ENCODE data around the gene NEK8. TPM values are rescaled to one million over a fixed set of nuclear protein-coding genes. Genes with fewer than 3 reads are reported as not detected.

NEK8 gene
- total RNA-seq, 1 experiment from 2014 or later = 13.8 TPM

GRCh38 chr17:28743243-28744103, 14.9 kb downstream of the NEK8 start, which contains the start of gene TRAF4:
Gene TRAF4 (plus strand): TSS chr17:28744011. CDS start chr17:28744113, 102 bp downstream.
- peak; percentile 95 for DNase-seq
- H3K79me2 ChIP-seq (ENCODE audit: low read length) = peaks cover 31% of the 10 kb centered on the region
- H3K4me2 ChIP-seq (ENCODE audit: low read depth, low read length, poor library complexity, severe bottlenecking) = peak within 1 kb of the TSS; percentile 93
- no peaks in the 10 kb centered on the region for H3K27me3 ChIP-seq (ENCODE audit: low read length)
- peak within 1 kb of the TSS; percentile 91 for H3K4me3 ChIP-seq (ENCODE audit: low read length)
- no peaks in the 10 kb centered on the region for H3K9me2 ChIP-seq (replicated peaks; ENCODE audit: insufficient read depth, low read length)
- peaks cover 61% of the 10 kb centered on the region for H3K4me1 ChIP-seq (ENCODE audit: low read length)
- H3K27ac ChIP-seq (ENCODE audit: low read length) = peak within 1 kb of the TSS; percentile 91
- H4K20me1 ChIP-seq (ENCODE audit: insufficient read depth, low read depth, low read length) = peaks cover 33% of the 10 kb centered on the region
- H3K9ac ChIP-seq (ENCODE audit: low read length) = peak within 1 kb of the TSS; percentile 96
- H2AFZ ChIP-seq (ENCODE audit: low read length) = peak within 1 kb of the TSS; percentile 85; the same call in 1 of the 2 replicates
- no peaks in the 10 kb centered on the region for H3K9me3 ChIP-seq (ENCODE audit: low read length)
- H3K36me3 ChIP-seq (ENCODE audit: insufficient read depth, low read length) = peaks cover 4% of the 10 kb centered on the region

DNA sequence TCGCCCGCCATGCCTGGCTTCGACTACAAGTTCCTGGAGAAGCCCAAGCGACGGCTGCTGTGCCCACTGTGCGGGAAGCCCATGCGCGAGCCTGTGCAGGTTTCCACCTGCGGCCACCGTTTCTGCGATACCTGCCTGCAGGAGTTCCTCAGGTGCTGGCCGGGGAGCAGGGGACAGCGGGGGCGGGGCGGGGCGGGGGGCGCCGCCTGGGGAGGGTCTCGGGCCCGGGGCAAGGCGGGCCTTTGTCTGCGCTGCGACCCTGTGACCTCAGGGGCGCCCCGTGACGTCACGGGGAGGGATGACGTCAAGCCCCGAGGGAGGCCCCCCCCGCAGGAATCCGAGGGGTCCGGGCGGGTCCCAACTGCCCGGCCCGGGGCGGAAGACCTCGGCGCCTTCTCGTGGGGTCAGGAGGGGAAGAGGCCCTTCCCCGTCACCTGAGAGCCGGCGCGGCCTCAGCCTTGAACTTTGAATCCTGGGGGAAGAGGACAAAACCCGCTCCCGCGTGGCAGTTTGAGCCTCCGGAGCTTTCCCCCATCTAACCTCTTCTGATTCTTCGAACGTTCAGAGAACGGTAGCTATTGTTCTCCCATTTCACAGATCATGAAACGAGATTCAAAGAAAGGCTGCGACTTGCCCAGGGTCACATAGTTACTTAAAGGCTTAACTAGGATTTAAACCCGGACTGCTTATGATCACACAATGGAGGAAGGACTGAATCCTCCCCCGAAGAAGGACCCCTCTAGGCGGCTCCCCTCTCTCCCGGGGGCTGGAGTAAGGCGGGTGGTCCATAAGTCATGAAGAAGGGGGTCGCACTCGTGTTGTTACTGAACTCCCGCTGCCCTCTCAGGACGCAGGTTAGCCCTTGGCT, 15.8 kb downstream of the NEK8 start:
- Histone ChIP-seq H3K27me3 (ENCODE audit: low read length) (no peaks in the 10 kb centered on the region), H3K4me3 (ENCODE audit: low read length) (peak overlapping the region; percentile 91), H4K20me1 (ENCODE audit: insufficient read depth, low read depth, low read length) (peaks cover 33% of the 10 kb centered on the region), H3K4me2 (ENCODE audit: low read depth, low read length, poor library complexity, severe bottlenecking) (peak overlapping the region; percentile 93), H3K9me2 (replicated peaks; ENCODE audit: insufficient read depth, low read length) (no peaks in the 10 kb centered on the region), H3K9ac (ENCODE audit: low read length) (peak overlapping the region; percentile 96), H3K9me3 (ENCODE audit: low read length) (no peaks in the 10 kb centered on the region), H3K4me1 (ENCODE audit: low read length) (peaks cover 53% of the 10 kb centered on the region), H3K27ac (ENCODE audit: low read length) (peak overlapping the region; percentile 79), H2AFZ (ENCODE audit: low read length) (no peak overlapping the region), H3K36me3 (ENCODE audit: insufficient read depth, low read length) (peaks cover 4% of the 10 kb centered on the region), H3K79me2 (ENCODE audit: low read length) (peaks cover 31% of the 10 kb centered on the region)
- peak; percentile 85 for DNase-seq

DNA sequence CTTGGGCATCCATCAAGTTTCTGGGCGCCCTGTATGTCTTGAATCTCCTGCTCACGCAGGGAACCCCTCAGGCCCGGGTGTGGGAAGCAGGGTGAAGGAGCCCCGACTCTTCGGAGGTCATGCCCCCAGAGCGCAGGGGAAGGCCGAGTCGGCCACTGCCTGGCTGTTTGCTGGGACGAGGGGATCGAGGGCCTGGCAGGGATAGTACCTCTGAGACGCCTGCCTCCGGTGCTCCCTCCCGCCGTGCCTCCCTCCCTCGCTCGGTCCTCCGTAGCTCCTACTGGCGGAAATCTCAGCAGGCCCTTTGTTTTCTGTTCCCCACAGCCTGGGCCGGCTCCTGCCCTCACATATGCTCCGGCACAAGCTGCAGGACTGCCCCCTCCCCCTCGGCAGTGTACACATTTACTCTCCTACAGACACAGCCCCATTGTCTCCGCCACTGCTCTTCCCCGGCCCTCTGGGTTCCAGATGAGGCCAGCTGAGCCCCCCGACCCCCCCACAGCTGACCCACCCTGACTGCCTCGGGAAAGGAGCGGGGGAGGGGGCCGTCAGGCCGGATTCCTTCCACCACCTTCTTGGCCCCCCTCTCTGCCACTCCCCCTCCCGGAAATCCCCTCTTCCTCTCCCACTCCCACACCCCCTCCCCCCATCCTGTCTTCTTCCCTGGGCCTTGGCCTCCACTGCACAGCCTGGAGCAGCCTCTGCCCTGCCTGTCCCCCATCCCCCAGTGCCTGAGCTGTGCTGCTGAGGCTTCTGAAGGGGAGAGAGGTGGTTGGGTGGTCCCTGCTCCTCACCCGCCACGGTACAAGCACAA, 16.6 kb downstream of the NEK8 start:
- H2AFZ ChIP-seq (ENCODE audit: low read length) = no peak overlapping the region
- H3K27ac ChIP-seq (ENCODE audit: low read length) = peak overlapping the region; percentile 79
- no peaks in the 10 kb centered on the region for H3K27me3 ChIP-seq (ENCODE audit: low read length)
- peak; percentile 78 for DNase-seq
- H3K4me2 ChIP-seq (ENCODE audit: low read depth, low read length, poor library complexity, severe bottlenecking) = peak overlapping the region; percentile 93
- H3K4me3 ChIP-seq (ENCODE audit: low read length) = peak overlapping the region; percentile 91
- H3K79me2 ChIP-seq (ENCODE audit: low read length) = peaks cover 31% of the 10 kb centered on the region
- H3K4me1 ChIP-seq (ENCODE audit: low read length) = peaks cover 53% of the 10 kb centered on the region
- H3K36me3 ChIP-seq (ENCODE audit: insufficient read depth, low read length) = peaks cover 4% of the 10 kb centered on the region
- peaks cover 33% of the 10 kb centered on the region for H4K20me1 ChIP-seq (ENCODE audit: insufficient read depth, low read depth, low read length)
- H3K9me2 ChIP-seq (replicated peaks; ENCODE audit: insufficient read depth, low read length) = no peaks in the 10 kb centered on the region
- H3K9ac ChIP-seq (ENCODE audit: low read length) = peak overlapping the region; percentile 96
- no peaks in the 10 kb centered on the region for H3K9me3 ChIP-seq (ENCODE audit: low read length)

DNA sequence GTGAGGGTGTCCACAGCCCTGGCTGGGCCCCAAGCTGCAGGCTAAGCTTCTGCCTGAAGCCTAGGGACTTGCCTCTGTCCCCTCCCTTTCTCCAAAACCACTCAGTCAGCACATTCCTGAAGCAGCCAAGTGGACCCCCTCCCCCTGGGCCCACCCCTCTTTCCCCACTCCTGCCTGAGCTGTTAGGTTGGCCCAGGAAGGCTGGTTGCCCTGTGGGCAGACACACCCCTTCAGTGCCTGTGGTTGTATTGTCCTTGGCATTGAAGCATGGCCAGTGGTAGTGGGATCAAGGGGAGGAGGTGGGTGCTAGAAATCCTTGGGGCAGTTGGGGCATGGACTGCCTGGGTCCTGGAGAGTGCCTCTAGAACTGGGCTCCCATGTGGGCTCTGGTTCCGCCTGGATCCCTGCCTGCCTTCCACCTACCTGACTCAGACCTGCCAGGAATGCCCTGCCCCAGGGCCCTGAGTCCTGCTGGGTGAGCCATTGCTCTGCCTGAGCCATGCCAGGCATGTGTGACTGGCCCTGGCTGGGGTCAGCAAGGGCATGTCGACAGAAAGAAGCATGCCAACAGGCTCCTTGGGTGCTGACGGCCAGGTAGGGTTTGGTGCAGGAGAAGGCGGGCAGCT, 17.3 kb downstream of the NEK8 start:
- H3K4me1 ChIP-seq (ENCODE audit: low read length) = peaks cover 46% of the 10 kb centered on the region
- H3K9ac ChIP-seq (ENCODE audit: low read length) = peak overlapping the region; percentile 96
- H3K27me3 ChIP-seq (ENCODE audit: low read length) = no peaks in the 10 kb centered on the region
- peak overlapping the region; percentile 93 for H3K4me2 ChIP-seq (ENCODE audit: low read depth, low read length, poor library complexity, severe bottlenecking)
- H3K36me3 ChIP-seq (ENCODE audit: insufficient read depth, low read length) = peaks cover 8% of the 10 kb centered on the region
- no peak overlapping the region for H2AFZ ChIP-seq (ENCODE audit: low read length)
- peak overlapping the region; percentile 91; the same call in 1 of the 2 replicates for H3K4me3 ChIP-seq (ENCODE audit: low read length)
- H3K9me3 ChIP-seq (ENCODE audit: low read length) = no peaks in the 10 kb centered on the region
- H3K79me2 ChIP-seq (ENCODE audit: low read length) = peaks cover 31% of the 10 kb centered on the region
- no peaks in the 10 kb centered on the region for H3K9me2 ChIP-seq (replicated peaks; ENCODE audit: insufficient read depth, low read length)
- H4K20me1 ChIP-seq (ENCODE audit: insufficient read depth, low read depth, low read length) = peaks cover 33% of the 10 kb centered on the region
- peak overlapping the region; percentile 79 for H3K27ac ChIP-seq (ENCODE audit: low read length)
- DNase-seq = no peak

DNA sequence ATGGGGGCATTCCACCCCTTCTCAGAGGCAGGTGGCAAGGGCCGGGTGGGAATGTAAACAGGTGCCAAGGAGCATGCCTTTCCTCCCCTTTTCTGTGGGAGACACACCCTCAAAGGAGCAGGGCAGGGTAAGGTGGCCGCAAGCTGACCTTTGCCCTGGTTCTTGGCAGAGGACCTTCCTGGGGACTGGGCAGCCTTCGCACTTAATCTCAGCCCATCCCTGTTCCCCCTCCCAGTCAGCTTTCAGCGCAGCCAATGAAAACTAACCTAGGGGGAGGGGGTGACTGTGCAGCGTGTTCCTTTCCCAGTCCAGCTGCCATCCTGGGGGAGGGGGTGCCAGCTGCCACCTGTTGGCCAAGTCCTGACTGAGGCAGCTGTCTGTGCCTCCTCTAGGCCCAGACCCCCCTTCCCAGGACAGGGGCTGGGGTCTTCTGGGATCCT, 18.0 kb downstream of the NEK8 start:
- no peak overlapping the region for H2AFZ ChIP-seq (ENCODE audit: low read length)
- peaks cover 33% of the 10 kb centered on the region for H4K20me1 ChIP-seq (ENCODE audit: insufficient read depth, low read depth, low read length)
- peak overlapping the region; percentile 96; the same call in 1 of the 2 replicates for H3K9ac ChIP-seq (ENCODE audit: low read length)

DNA sequence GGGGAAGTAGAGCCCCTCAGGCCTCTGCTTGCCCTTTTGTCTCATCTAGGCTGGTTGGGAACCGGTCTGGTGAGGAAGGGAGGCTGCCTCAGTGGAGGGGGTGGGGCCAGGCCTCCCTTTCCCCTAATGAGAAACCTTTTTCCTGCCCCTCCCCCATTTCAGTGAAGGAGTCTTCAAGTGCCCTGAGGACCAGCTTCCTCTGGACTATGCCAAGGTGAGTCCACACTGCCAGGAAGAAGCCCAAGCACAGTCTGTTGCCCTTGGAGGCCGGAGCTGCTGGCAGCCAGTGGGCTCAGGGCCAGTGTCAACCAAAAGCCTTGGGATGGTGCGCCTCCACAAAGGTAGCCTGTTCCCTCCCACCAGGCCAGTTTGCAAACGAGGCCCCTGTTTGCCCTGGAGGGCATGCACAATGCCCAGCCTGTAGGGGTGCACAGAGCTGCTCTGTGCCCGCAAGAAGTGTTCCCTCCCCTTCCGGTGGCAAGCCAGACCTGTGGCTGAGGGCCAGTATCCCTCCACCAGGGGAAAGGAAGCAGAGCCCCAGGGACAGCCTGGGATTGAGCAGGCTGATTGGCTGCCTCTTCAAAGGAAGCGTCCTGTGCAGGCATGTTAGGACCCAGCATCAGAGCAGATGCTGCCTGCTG, 18.6 kb downstream of the NEK8 start:
- DNase-seq = no peak

More for the DNA sequence above, 18.0 kb downstream of the NEK8 start:
- peak overlapping the region; percentile 93 for H3K4me2 ChIP-seq (ENCODE audit: low read depth, low read length, poor library complexity, severe bottlenecking)
- DNase-seq = no peak
- H3K27me3 ChIP-seq (ENCODE audit: low read length) = no peaks in the 10 kb centered on the region
- H3K36me3 ChIP-seq (ENCODE audit: insufficient read depth, low read length) = peaks cover 10% of the 10 kb centered on the region
- H3K4me3 ChIP-seq (ENCODE audit: low read length) = no peak overlapping the region; the same call in 1 of the 2 replicates
- peaks cover 33% of the 10 kb centered on the region for H3K79me2 ChIP-seq (ENCODE audit: low read length)
- no peaks in the 10 kb centered on the region for H3K9me3 ChIP-seq (ENCODE audit: low read length)
- peaks cover 39% of the 10 kb centered on the region for H3K4me1 ChIP-seq (ENCODE audit: low read length)
- no peaks in the 10 kb centered on the region for H3K9me2 ChIP-seq (replicated peaks; ENCODE audit: insufficient read depth, low read length)
- 0 out of 2 replicates have a peak overlapping the region, but pooled peaks have one; percentile 3 for H3K27ac ChIP-seq (ENCODE audit: low read length)

More for the DNA sequence above, 18.6 kb downstream of the NEK8 start:
- Histone ChIP-seq H3K4me3 (ENCODE audit: low read length) (no peak overlapping the region), H3K4me2 (ENCODE audit: low read depth, low read length, poor library complexity, severe bottlenecking) (peak overlapping the region; percentile 93), H2AFZ (ENCODE audit: low read length) (no peak overlapping the region), H3K4me1 (ENCODE audit: low read length) (peaks cover 34% of the 10 kb centered on the region), H3K27me3 (ENCODE audit: low read length) (no peaks in the 10 kb centered on the region), H3K27ac (ENCODE audit: low read length) (0 out of 2 replicates have a peak overlapping the region, but pooled peaks have one; percentile 3), H3K9me2 (replicated peaks; ENCODE audit: insufficient read depth, low read length) (no peaks in the 10 kb centered on the region), H3K79me2 (ENCODE audit: low read length) (peaks cover 34% of the 10 kb centered on the region), H3K36me3 (ENCODE audit: insufficient read depth, low read length) (peaks cover 14% of the 10 kb centered on the region), H3K9ac (ENCODE audit: low read length) (no peak overlapping the region), H4K20me1 (ENCODE audit: insufficient read depth, low read depth, low read length) (peaks cover 33% of the 10 kb centered on the region), H3K9me3 (ENCODE audit: low read length) (no peaks in the 10 kb centered on the region)

Measured in Karpas-422 (cell line).